BJ (cell line): ENCODE results near the gene FLAD1. TPM values are rescaled to one million over a fixed set of nuclear protein-coding genes. Genes with fewer than 3 reads are reported as not detected.
A peak's percentile ranks its signal among the peaks of the same experiment; 100 is the strongest.

Source experiments
- CTCF ChIA-PET: fragments of 350-600 bp; formaldehyde crosslinking; extraction: SDS; loops from one replicate; lab custom pipeline; 2021; ENCODE audit warnings: antibody characterized with exemption, inconsistent platforms; lab: Yijun Ruan, JAX
- POLR2A ChIA-PET: fragments of 300-600 bp; sonication (Branson Sonifier 250); formaldehyde crosslinking; extraction: SDS; loops from one replicate; lab custom pipeline; 2021; ENCODE audit warnings: antibody characterized with exemption; lab: Charles Lee
- DNase-seq: peaks from one replicate; pipeline ENCODE4 v3.0.0-alpha.2; 2011; ENCODE audit warnings: low read depth
- H3K27me3 ChIP-seq: 2 replicates; pipeline ENCODE4 v1.6.0; 2011; ENCODE audit warnings: low read length; ENCODE audit not compliant: control insufficient read depth, insufficient read depth
- H3K36me3 ChIP-seq: 2 replicates; pipeline ENCODE4 v1.5.1; 2011; ENCODE audit warnings: low read length; ENCODE audit not compliant: control insufficient read depth, insufficient read depth
- H3K4me3 ChIP-seq: 2 replicates; pipeline ENCODE4 v1.5.1; 2011; ENCODE audit warnings: low read depth, mild to moderate bottlenecking, control low read depth, low read length
- polyA plus RNA-seq: library from polyadenylated mRNA; depleted of rRNA; stranded (reverse); fragments of >200 nt; gene quantifications from 2 replicates; pipeline ENCODE4 v1.2.3, GENCODE V29; 2011
- TF ChIP-seq, protein P1 (sequence below): IDR thresholded peaks from 2 replicates; pipeline ENCODE4 v1.5.1; 2011; ENCODE audit warnings: low read depth, mild to moderate bottlenecking, control low read depth, inconsistent platforms, low read length, moderate library complexity; ENCODE audit not compliant: insufficient read depth

Gene FLAD1
- polyA plus RNA-seq, 1 experiment: 40.5 TPM

GRCh38 chr1:155000411-155000725, 17.2 kb downstream of the FLAD1 start:
- ChIA-PET POLR2A (no interaction called here), CTCF (interaction anchor here (0.7 to 9.0 kb wide), 14 partner anchors 15 to 441 kb away, joined by 4 to 95 read pairs (median 12); partner anchors contain the start of genes ADAM15, CKS1B, FLAD1 and PBXIP1)
- H3K36me3 ChIP-seq: no peaks in the 10 kb centered on the region

DNA sequence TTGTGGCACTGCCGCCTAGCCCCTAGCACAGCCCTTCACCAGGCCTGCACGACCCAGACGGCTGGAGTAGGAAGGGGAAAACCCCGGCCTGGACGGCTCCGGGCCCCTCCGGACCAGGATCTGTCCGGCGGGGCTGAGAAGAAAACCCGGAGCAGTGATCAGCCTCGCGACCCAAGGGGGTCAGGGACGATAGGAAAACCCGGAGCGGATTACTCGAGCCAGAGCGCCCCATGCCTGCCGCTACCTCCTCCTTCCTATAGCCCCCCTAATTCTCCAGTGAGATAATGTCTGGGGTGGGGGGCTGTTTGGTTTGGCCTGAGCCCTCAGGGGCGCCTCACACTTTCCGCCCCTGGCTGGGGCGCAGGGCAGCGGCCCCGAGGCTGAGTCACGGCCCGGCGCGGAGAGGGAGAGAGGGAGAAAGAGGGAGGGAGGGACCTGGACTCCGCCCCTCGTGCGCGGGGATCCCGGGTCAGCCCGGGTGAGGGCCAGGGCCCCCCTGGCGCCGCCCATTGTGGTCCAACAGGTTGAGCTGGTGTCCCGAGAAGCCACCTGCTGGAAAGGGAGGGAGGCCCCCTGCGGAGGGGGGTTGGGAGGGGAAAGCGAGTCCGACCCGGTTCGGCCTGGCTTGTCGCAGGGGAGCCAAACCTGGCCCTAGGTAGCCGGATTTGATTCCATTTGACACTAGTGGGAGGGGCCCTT, 17.7 kb downstream of the FLAD1 start:
- TF ChIP-seq, protein P1, sequence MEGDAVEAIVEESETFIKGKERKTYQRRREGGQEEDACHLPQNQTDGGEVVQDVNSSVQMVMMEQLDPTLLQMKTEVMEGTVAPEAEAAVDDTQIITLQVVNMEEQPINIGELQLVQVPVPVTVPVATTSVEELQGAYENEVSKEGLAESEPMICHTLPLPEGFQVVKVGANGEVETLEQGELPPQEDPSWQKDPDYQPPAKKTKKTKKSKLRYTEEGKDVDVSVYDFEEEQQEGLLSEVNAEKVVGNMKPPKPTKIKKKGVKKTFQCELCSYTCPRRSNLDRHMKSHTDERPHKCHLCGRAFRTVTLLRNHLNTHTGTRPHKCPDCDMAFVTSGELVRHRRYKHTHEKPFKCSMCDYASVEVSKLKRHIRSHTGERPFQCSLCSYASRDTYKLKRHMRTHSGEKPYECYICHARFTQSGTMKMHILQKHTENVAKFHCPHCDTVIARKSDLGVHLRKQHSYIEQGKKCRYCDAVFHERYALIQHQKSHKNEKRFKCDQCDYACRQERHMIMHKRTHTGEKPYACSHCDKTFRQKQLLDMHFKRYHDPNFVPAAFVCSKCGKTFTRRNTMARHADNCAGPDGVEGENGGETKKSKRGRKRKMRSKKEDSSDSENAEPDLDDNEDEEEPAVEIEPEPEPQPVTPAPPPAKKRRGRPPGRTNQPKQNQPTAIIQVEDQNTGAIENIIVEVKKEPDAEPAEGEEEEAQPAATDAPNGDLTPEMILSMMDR: no peak
- ChIA-PET CTCF (interaction anchor here (0.5 to 9.0 kb wide), 12 partner anchors 13 to 967 kb away, joined by 3 to 95 read pairs (median 6); partner anchors contain the start of genes CKS1B and PBXIP1), POLR2A (no interaction called here)
- DNase-seq: no peak
- Histone ChIP-seq H3K27me3 (no peaks in the 10 kb centered on the region), H3K4me3 (peak overlapping the region; percentile 64), H3K36me3 (no peaks in the 10 kb centered on the region)

More at GRCh38 chr1:155000411-155000725, 17.2 kb downstream of the FLAD1 start:
- no peak for DNase-seq
- TF ChIP-seq, protein P1: no peak
- no peaks in the 10 kb centered on the region for H3K27me3 ChIP-seq
- peak overlapping the region; percentile 64 for H3K4me3 ChIP-seq

DNA sequence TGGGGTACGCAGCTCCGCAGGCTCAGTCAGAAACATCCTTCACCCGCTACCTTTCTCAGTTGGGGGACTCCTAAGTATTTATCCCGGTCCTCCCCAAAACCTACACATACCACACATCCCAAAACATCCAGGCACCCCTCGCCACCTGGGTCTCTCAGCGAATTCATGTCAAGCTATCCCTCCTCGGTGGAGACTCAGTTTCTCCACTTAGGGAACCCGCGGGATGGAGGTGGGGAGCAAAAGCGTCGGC, 18.2 kb downstream of the FLAD1 start:
- POLR2A ChIA-PET: no interaction called here
- TF ChIP-seq, protein P1: no peak
- no peaks in the 10 kb centered on the region; the same call in 1 of the 2 replicates for H3K36me3 ChIP-seq
- peak overlapping the region; percentile 64 for H3K4me3 ChIP-seq
- CTCF ChIA-PET: interaction anchor here (0.5 to 8.3 kb wide), 6 partner anchors 14 to 967 kb away, joined by 3 to 74 read pairs (median 4); partner anchors contain the start of gene PBXIP1
- H3K27me3 ChIP-seq: no peaks in the 10 kb centered on the region
- DNase-seq: no peak

- POLR2A ChIA-PET: no interaction called here
Observed at GRCh38 chr1:155001675-155002463, 18.7 kb downstream of the FLAD1 start.

More at GRCh38 chr1:155001675-155002463, 18.7 kb downstream of the FLAD1 start:
- DNase-seq: peak; percentile 91
- CTCF ChIA-PET: interaction anchor here (0.5 to 8.3 kb wide), 6 partner anchors 14 to 966 kb away, joined by 3 to 74 read pairs (median 4); partner anchors contain the start of gene PBXIP1
- TF ChIP-seq, protein P1: peak; percentile 80
- Histone ChIP-seq H3K4me3 (peak overlapping the region; percentile 64), H3K27me3 (no peaks in the 10 kb centered on the region), H3K36me3 (no peaks in the 10 kb centered on the region; the same call in 1 of the 2 replicates)
